Stimulated activated CD8-positive, alpha-beta memory T cell treated with anti-CD3 and anti-CD28 coated beads, Interleukin-12 subunit alpha, Interleukin-12 subunit beta, amount 100 ng/mL, for 4 hours (primary cell): Measurements from ENCODE around the gene SETD1A.
A peak's percentile ranks its signal among the peaks of the same experiment; 100 is the strongest.

Source experiments
- DNase-seq: peaks from one replicate; pipeline ENCODE4 v3.0.0-alpha.2; 2020; ENCODE audit warnings: low read depth

SETD1A gene

DNA sequence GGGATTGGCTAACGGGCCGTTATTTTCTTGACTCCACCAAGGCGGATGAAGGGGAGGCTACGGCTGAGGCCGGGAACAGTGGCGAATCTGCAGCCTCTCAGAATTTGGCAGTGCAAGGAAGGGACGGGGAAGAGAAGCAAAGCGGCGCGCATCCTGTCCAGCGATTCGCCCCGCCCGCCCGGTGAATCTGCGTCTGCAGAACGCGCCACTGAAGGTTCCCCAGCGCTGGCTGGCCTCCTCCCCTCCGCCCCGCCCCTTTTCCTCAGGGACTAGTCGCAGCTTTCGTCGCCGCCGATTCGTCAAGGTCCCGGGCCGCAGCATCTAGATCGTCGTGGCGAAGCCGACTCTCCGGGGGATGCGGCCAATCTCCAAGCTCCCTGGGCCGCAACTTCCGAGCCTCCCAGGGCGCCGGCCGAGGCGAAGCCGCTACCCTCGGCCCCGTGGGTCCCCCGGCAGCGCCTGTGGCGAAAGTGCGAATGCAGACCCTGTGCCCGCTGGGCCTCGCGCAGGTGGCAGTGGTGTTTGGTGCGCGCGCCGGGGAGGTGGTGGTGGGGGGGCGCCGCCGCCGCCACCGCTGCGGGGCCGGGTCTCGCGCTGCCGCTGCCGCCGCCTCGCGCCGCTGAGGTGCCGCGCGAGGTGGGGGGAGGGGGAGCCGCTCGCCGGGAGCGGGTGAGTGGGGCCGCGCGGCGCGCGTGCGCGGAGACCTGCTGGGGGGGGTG is at the start of gene SETD1A:
TSS of gene SETD1A (plus strand) at position 299 of the 719 bp plus-strand sequence. CDS start 978 bp downstream, outside the sequence.
- peak; percentile 90 for DNase-seq

DNA sequence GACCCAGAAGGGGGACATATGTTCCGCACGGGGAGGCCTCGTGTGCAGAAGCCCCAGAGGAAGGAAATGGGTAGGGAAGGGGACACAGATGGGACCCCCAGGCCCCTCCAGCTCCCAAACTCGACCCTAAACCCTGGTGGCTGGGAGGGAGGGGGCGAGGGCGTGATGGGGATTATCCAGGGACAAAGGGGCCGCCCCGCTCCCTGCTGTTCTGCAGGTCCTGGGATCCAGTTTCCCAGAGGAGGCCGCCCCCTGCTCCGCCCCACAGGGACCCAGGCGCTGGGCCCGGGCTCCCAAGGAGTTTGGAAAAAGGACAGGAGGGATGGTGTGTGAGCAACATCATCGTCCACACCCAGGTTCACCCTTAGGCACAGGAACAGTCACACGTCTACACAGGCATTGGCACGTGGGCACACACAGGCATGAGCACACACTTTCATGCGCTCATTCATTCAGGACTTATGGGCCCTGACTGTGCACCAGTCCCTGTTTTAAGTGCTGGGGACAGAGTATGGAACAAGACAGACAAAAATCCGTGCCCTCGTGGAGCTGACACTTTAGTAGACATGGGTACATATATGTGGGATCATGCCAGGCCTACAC is 47.0 kb upstream of the SETD1A start:
- no peak for DNase-seq

DNA sequence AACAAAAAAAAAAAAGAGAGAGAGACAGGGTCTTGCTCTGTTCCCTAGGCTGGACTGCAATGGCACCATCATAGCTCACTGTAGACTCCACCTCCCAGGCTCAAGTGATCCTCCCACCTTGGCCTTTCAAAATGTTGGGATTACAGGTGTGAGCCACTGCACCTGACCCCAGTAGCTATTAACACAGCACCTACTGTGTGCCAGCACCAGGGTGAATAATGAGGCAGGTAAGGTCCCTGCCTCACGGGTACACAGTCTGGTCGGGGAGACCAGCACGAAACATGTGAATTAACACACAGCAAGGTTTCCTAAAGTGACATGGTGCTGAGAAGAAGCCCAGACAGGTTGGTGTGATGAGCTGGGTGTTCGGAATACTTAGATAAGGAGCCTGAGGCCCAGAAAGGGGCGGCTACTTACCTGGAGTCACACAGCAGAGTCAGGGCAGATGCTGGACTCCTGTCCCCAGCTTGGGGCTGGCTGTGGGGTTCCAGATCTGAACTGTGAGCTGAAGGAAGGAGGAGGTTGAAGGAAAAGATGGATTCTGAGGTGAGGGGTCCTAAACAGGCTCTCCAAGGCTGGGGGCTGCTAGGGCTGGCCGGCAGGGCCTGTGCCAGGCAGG is 44.7 kb upstream of the SETD1A start:
- DNase-seq = no peak

DNA sequence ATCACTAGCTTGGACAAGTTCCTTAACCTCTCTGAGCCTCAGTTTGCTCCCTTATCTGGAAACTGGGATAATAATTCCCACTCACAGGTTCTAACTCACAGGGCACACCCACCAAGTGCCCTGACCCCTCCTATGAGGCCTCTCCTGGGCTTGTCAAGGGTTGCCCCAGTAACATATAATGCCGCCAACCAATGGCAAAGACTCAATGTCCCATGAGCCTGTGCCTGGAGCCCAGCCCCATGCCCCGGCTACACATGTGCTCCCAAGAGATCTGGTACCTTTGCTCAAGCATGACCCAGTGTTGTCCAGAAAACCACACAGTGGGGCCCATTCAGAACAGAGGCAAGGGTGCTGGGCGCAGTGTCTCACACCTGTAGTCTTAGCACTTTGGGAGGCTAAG is 42.7 kb upstream of the SETD1A start:
- DNase-seq = no peak

DNA sequence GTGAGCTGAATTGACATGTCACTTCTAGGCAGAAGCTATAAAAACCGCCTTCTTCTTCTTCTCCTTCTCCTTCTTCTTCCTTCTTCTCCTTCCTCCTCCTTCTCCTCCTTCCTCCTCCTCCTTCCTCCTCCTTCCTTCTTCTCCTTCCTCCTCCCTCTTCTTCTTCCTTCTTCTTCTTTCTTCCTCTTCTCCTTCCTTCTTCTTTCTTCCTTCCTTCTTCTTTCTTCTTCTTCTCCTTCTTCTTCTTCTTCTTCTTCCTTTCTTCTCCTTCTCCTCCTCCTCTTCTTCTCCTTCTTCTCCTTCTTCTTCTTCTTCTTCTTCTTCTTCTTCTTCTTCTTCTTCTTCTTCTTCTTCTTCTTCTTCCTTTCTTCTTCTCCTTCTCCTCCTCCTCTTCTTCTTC is 38.9 kb upstream of the SETD1A start:
- no peak for DNase-seq

DNA sequence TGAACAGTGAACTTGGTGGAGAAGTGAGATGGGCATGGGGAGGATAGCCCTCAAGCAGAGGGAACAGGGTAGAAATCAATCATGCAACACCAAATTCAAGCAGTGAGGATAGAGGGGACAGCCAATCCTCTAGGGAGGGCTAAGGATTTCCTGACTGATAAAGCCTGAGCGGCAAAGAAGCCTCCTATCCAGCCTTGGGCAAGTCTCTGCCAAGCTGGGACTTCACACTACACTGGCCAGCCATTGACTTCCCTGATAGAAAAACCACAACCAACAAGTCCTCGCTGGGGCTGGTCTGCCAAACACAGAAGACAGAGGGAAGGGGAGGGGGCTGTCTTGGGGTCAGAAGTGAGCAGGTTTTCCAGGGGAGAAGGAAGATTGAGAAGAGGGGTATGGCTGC is 36.7 kb upstream of the SETD1A start:
- no peak for DNase-seq

DNA sequence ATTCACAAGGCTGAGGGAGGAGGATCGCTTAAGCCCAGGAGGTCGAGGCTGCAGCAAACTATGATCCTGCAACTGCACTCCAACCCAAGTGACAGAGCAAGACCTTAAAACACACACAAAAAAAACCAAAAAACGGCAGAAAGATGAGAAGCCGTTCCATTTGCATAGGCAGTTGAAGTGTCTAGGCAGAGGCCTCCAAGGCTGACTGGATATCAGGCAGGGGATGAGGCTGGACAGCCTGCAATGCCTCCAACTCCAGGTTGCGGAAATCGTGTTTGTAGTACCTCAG is 36.2 kb upstream of the SETD1A start:
- DNase-seq = no peak

DNA sequence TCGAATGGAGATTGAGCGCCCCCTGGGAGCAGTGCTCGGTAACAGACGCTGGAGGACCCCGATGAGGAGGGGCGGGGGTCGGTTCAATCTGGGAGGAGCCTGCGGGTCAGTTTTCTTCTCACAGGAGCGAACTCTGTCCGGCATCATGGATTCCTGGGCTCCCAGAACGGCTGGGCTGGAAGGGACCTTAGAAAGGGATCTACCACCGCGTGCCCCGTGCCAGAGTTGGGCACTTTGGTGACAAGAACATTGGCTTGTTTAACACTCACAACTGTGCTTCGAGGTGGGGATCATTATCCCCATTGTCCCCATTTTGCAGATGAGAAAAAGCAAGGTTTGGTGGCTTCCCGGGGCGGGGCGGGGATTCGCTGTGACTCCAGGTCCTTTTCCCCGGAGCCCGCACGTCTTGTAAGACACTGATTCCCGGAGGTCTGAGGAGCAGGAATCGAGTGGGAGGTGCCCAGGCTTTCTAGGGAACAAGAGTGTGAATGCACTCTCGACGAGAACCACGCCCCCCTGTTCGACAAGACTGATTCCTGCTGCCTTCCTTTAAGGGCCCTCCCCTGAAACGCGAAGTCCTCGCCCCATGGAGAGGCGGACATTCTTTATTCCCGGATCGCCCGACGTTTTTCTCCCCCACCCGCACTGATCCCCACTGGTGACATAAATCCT is 35.7 kb upstream of the SETD1A start:
- DNase-seq = peak; percentile 72

DNA sequence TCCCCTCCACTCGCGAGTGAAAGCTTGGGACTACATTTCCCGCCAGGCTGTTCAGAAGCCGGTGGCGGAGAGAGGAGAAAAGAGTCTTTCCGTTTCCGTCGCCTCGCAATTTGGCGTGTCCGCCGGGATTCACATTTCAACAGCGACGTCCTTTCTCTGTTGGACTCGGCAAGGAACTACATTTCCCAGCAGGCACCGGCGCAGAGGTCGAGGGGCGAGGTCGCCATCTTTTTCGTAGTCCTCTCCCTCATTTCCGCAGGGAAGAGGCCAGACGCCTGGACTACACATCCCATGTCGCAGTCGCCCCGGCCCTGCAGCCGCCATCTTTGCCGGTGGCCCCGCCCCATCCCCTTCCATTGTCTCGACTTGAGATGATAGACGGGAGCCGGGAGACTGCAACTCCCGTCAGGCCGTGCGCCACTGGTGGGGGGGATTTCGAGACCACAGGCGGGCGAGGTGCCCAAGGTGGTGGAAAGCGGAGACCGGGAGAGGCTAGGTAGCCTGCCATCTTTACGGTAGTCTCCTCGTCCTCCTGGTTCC is 35.1 kb upstream of the SETD1A start:
- peak; percentile 99 for DNase-seq

DNA sequence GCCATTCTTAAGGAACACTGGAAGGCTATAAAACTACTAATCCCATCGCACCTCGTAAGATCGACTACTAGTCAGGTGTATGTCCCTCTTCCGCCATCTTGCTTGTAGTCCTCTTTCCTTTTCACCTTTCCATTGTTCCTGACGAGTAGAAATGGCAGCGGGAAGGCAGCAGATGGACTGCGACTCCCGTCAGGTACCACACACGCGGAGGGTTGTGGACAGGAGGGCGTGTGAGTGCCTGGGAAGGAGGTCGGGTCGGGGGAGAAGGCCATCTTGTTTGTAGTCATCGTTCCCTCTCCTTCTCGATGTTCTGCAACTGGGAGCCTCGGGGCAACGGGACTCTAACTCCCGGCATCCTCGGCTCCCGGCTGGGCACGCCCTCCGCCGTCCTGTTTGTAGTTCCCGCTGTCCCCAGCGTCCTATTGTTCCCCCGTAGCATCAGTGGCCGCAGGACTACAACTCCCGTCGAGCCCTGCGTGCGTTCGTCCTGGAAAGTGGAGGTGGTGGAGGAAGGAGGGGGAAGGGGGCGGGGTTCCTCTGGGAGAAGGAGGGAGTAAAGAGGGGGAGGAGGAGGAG is 34.5 kb upstream of the SETD1A start:
- peak; percentile 91 for DNase-seq

DNA sequence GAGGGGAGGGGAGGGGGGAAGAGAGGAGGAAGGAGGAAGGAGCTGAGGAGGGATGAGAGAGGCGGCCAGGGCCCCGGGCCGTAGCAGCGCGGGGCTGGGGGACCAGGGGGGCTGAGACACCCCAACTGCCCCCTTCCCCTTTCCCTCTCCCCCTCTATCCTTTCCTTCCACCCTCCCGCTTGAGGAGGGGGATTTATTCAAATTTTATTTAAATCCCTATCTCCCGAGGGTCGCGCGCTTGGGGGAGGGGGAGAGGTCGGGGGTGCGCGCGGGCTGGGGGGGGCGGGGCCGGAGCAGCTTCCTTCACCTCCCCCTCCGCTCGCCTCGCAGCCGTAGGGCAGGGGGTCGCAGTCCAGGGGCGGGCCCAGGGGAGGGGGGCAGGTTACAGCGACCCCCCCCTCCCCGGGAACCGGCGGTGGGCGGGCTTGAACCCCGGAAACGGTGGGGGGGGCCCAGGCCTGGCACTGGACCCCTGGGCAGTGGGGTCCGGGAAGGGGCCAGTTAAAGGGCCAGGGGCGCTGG is 33.9 kb upstream of the SETD1A start, which contains the start of gene FBXL19:
TSS of gene FBXL19 (plus strand) at position 19 of the 522 bp plus-strand sequence. CDS start 2,183 bp downstream, outside the sequence.
- DNase-seq = no peak

DNA sequence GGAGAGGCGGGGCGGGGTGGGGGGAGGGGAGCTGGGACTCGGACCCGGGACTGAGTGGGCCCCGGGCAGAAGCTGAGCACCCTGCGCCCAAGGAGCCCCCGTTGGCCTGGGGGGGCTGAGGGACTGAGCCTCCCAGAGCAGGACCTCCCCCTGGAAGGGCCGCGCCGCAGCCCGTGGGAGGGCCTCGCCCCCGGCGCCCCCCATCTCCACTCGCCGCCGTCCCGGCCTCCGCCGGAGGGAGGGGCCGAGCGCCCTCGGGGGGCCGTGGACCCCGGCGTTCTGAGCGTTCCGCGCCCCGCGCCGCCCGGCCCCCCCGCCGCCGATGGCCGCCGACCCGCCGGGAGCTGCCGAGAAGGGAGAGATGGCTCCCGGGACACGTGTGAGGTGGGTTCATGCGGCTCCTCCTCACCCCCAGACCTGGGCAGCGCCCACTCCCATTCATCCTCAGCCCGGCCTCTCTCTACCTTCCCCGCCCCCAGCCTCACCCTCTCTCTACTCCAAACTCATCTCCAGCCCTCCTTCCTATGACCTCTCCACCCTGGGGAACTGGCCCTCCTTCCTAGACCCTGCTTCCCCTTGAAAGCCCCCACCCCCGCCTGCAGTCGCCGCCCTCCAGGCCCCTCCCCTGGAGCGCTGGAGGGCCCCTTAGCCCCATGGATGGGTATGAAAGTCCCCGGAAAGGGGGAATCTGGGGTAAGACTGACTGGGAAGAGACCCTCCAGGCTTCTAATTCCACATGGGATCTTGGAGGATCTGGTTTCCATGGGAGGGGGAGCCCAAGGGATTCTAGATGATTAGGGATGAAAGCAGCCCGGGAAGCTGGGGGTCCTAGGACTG is 33.3 kb upstream of the SETD1A start:
- no peak for DNase-seq

DNA sequence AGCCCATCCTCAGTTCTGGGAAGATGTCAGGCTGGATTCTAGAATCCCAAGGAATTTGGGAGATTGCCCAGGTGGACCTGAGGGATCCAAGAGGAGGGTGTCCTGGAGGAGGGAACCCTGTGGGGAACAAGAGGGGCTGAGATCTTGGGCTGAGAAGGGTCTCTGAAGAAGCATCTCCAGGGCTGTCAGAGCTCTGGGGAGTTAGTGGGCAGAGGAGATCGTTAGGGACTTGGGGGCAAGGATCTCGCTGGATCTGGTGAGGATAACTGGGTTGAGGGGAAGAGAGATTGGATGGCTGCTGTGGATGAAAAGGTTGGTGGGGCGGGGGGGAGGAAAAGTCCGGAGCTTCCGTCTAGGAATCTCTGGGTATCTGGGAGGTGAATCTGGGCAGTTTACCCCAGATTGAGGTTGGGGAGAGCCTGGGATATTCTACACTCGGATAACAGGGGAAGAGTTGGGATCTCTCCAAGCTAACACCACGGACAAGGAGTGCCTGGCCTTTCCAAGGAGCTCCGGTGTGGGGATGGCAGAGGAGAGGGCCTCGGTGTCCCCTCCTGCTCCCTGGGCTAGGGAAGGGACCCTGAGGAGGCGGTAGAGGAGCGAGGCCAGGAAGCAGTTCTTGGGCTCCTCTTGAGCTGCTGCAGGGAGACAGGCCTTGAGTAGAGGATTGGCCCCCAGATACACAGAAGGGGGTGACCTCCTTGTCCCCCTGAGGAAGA is 32.5 kb upstream of the SETD1A start:
- DNase-seq = no peak

DNA sequence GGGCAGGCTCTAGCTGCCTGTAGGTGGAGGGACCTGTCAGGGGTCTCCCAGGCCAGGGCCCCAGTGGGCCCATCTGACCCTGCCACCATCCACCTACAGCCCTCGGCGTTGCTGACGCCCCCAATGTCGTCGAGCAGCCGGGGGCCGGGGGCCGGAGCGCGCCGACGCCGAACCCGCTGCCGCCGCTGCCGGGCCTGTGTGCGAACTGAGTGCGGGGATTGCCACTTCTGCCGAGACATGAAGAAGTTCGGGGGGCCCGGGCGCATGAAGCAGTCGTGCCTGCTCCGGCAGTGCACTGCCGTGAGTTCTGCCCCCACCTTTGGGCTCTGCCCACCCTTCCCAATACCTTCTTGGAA is 31.9 kb upstream of the SETD1A start:
- DNase-seq = no peak

DNA sequence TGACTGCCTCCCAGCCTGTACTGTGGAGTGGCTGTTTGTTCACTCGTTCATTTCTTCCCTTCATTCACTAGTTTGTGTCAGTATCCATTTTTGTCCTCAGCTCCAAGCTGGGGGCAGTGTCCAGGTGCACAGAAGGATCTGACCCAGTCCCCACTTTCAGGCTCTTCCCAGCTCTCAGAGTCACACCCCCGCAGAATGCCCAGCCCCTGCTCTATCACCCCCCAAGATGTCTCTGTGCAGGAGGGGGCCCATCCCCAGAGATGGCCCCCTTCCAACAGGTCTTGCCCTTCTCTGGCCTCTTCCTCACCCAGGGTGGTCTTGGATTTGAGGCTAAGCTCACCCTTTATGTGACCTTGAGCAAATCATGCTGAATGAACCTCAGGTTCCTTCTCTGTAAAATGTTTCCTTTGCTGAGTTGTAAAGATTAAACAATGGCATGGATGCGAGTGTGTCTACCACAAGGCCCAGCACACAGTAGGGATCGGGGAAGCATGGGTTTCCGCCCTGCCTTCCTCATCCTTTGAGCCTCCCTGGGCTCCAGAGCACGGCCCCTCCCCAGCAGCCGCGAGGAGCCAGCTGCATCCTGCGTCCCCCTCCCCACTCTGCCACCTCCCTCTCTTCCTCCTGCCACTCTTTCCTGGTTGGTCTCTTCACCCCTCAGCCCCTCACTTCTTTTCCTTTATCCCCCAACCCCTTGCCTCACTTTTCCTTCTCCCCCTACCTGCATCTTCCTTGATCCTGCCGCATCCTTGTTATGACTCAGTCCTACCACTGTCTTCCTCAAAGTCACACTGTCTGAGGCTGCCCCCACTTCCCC is 31.4 kb upstream of the SETD1A start:
- no peak for DNase-seq

DNA sequence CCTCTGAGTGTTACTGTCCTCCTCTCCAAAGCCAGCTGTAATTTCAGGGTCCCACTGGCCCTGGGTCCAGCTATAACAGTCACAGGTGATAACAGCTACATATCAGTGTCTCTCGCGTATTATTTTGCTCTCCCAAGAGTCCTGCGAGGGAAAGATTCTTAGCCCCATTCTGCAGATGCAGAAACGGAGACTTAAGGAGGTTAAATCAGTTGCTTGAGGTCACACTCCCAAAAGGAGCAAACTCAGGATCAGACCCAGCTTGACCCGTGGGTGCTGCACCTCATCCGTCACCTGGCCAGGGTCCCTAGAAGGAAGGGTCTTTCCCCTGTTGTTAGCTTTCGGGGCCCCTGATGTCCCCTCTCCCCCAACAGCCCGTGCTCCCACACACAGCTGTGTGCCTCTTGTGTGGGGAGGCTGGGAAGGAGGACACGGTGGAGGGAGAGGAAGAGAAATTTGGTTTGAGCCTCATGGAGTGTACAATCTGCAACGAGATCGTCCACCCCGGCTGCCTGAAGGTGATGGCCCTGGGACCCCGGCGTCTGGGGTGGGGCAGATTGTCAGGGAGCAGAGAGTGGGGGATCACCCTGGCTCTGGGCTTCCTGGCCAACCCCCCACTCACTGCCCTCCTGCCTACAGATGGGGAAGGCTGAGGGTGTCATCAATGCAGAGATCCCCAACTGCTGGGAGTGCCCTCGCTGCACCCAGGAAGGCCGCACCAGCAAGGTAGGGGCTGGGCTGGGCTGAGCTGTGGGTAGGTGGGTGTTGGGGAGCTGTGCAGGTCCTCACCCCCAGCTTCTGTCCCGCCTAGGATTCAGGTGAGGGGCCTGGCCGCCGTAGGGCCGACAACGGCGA is 30.4 kb upstream of the SETD1A start:
- DNase-seq = no peak

DNA sequence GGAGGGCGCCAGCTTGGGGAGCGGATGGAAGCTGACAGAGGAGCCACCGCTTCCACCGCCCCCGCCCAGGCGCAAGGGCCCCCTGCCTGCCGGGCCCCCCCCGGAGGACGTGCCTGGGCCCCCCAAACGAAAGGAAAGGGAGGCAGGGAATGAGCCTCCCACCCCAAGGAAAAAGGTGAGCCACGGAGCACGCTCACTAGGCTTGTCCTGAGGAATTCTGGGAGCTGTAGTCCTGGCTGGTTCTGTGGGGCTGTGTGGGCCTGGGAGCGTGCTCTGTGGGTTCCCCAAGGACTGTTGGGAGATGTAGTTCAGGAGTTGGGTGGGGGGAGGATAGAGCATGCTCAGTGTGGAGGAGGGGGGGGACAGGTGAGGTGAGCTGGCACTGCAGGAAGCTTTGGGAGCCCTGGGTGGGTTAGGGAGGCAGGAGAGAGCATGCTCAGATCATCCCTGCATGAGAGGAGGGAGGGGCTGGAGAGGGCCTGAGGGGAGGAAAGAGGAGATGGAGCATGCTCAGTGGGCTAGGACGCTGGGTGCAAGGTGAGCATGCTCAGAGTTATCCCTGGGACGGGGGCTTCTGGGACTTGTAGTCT is 29.7 kb upstream of the SETD1A start:
- DNase-seq = no peak

DNA sequence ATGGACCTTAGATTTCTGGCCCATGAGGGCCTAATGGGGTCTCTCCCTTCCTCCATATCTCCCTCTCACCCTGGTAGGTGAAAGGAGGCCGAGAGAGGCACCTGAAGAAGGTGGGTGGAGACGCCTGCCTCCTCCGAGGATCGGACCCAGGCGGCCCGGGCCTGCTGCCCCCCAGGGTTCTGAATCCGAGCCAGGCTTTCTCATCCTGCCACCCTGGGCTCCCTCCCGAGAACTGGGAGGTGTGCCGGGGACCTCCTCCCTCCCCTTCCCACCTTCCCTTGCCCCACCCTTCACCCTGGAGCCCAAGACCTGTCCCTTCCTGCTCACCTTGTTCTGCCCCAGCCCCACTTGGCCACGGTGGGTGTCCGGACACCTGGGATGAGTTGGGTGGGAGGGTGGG is 29.2 kb upstream of the SETD1A start:
- no peak for DNase-seq
